Activated CD4-positive, alpha-beta T cell treated with anti-CD3 and anti-CD28 coated beads for 48 hours (primary cell): ENCODE results near the gene RBM12.

ENCODE experiments used
- DNase-seq: peaks from one replicate; pipeline ENCODE4 v3.0.0-alpha.2; 2020

The RBM12 gene

GRCh38 chr20:35652641-35653429, 11.9 kb downstream of the RBM12 start:
- no peak for DNase-seq

- no peak for DNase-seq
Observed at GRCh38 chr20:35651958-35652357, 12.7 kb downstream of the RBM12 start.

- no peak for DNase-seq
Observed at GRCh38 chr20:35650632-35651031, 14.1 kb downstream of the RBM12 start.

- no peak for DNase-seq
Observed at GRCh38 chr20:35648836-35649235, 15.9 kb downstream of the RBM12 start.

- no peak for DNase-seq
Observed at GRCh38 chr20:35644806-35645205, 19.9 kb downstream of the RBM12 start.

GRCh38 chr20:35643045-35643444, 21.7 kb downstream of the RBM12 start:
- DNase-seq: no peak

GRCh38 chr20:35641743-35642142, 23.0 kb downstream of the RBM12 start:
- no peak for DNase-seq

GRCh38 chr20:35640724-35641123, 24.0 kb downstream of the RBM12 start:
- no peak for DNase-seq

GRCh38 chr20:35638751-35639150, 25.9 kb downstream of the RBM12 start:
- DNase-seq: no peak

- no peak for DNase-seq
Observed at GRCh38 chr20:35637276-35637675, 27.4 kb downstream of the RBM12 start.

- no peak for DNase-seq
Observed at GRCh38 chr20:35636095-35636494, 28.6 kb downstream of the RBM12 start.

- DNase-seq: no peak
Observed at GRCh38 chr20:35635652-35636051, 29.0 kb downstream of the RBM12 start.

GRCh38 chr20:35632539-35633115, 32.1 kb downstream of the RBM12 start:
- DNase-seq: no peak

- no peak for DNase-seq
Observed at GRCh38 chr20:35630636-35631035, 34.1 kb downstream of the RBM12 start.

- DNase-seq: no peak
Observed at GRCh38 chr20:35629427-35630145, 35.1 kb downstream of the RBM12 start.

GRCh38 chr20:35627121-35627520, 37.6 kb downstream of the RBM12 start:
- DNase-seq: no peak

GRCh38 chr20:35626386-35627001, 38.2 kb downstream of the RBM12 start:
- no peak for DNase-seq

GRCh38 chr20:35625584-35626385, 38.9 kb downstream of the RBM12 start:
- no peak for DNase-seq

- no peak for DNase-seq
Observed at GRCh38 chr20:35621560-35621946, 43.1 kb downstream of the RBM12 start.

GRCh38 chr20:35620818-35621559, 43.7 kb downstream of the RBM12 start:
- DNase-seq: no peak

GRCh38 chr20:35619196-35620095, 45.3 kb downstream of the RBM12 start:
- DNase-seq: peak; percentile 91
